HL-60 (cell line): ENCODE results near the gene ABCA8.

Source experiments
- GABPA ChIP-seq: IDR thresholded peaks from 2 replicates; pipeline ENCODE4 v1.6.1; 2012; ENCODE audit warnings: low read depth
- TF ChIP-seq, protein P1 (sequence below): IDR thresholded peaks from one replicate; pipeline ENCODE4 v1.5.1; 2011; ENCODE audit warnings: low read length, control low read depth, inconsistent platforms; ENCODE audit not compliant: insufficient read depth
- TF ChIP-seq, protein P2 (sequence below): IDR thresholded peaks from 2 replicates; pipeline ENCODE4 v1.6.1; 2012; ENCODE audit warnings: low read depth; ENCODE audit not compliant: insufficient replicate concordance

DNA sequence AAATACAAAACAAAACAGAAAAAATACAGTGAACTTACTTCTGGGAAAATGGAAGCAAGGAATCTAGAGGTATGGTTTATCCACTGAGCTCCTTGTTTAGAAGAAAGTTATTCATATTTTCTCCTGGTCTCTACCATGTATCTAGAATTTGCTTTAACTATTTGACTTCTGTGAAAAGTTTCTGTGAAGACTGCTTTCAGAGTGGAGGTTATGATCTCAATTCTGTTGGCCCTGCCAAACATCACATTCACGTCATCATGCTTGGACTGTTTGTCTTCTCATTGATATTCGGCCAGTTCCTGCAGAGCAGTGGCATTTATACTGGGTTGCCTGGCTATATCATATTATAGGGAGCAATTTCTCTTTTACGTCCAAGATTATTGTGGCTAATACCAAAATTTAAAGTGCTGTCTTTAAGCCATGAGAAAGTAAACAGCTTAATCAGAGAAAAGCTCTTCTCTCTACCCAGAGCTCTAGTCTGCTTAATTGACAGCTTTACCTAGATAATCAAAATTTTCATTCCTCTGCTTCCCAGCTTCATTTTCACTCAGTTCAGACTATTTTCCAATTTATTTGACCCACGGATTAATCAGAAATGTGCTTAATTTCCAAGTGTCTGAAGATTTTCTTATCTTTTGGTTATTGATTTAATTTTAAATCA is at the start of gene ABCA8:
- TF ChIP-seq, protein P1, sequence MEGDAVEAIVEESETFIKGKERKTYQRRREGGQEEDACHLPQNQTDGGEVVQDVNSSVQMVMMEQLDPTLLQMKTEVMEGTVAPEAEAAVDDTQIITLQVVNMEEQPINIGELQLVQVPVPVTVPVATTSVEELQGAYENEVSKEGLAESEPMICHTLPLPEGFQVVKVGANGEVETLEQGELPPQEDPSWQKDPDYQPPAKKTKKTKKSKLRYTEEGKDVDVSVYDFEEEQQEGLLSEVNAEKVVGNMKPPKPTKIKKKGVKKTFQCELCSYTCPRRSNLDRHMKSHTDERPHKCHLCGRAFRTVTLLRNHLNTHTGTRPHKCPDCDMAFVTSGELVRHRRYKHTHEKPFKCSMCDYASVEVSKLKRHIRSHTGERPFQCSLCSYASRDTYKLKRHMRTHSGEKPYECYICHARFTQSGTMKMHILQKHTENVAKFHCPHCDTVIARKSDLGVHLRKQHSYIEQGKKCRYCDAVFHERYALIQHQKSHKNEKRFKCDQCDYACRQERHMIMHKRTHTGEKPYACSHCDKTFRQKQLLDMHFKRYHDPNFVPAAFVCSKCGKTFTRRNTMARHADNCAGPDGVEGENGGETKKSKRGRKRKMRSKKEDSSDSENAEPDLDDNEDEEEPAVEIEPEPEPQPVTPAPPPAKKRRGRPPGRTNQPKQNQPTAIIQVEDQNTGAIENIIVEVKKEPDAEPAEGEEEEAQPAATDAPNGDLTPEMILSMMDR: no peak
- no peak for TF ChIP-seq GABPA
- TF ChIP-seq, protein P2, sequence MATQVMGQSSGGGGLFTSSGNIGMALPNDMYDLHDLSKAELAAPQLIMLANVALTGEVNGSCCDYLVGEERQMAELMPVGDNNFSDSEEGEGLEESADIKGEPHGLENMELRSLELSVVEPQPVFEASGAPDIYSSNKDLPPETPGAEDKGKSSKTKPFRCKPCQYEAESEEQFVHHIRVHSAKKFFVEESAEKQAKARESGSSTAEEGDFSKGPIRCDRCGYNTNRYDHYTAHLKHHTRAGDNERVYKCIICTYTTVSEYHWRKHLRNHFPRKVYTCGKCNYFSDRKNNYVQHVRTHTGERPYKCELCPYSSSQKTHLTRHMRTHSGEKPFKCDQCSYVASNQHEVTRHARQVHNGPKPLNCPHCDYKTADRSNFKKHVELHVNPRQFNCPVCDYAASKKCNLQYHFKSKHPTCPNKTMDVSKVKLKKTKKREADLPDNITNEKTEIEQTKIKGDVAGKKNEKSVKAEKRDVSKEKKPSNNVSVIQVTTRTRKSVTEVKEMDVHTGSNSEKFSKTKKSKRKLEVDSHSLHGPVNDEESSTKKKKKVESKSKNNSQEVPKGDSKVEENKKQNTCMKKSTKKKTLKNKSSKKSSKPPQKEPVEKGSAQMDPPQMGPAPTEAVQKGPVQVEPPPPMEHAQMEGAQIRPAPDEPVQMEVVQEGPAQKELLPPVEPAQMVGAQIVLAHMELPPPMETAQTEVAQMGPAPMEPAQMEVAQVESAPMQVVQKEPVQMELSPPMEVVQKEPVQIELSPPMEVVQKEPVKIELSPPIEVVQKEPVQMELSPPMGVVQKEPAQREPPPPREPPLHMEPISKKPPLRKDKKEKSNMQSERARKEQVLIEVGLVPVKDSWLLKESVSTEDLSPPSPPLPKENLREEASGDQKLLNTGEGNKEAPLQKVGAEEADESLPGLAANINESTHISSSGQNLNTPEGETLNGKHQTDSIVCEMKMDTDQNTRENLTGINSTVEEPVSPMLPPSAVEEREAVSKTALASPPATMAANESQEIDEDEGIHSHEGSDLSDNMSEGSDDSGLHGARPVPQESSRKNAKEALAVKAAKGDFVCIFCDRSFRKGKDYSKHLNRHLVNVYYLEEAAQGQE: no peak
